Erythroblast (primary cell): ENCODE results near the gene ADNP.

Experiments used
- GATA1 ChIP-seq: IDR thresholded peaks from 2 replicates; pipeline ENCODE4 v1.6.1; 2011; ENCODE audit warnings: low read depth, mild to moderate bottlenecking, control low read depth, low read length, moderate library complexity
- POLR2A ChIP-seq: IDR thresholded peaks from 2 replicates; pipeline ENCODE4 v1.6.1; 2011; ENCODE audit warnings: mild to moderate bottlenecking, low read length

DNA sequence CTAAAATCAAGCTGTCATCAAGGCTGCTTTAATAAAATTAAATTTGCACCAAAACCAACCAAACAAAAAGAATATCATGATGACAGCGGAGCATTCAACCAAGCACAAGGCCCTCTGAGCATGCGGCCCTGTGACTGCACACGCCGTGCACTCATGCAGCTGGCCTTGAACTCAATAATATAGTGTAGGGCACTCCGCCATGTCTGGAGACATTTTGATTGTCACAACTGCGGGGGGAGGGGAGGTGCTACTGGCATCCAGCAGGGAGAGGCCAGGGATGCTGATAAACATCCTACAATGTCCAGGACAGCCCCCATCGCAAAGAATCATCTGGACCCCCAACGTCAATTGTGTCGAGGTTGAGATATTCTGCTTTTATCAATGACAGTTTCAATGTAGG, 37.1 kb upstream of the ADNP start:
- no peak for TF ChIP-seq POLR2A
- no peak for TF ChIP-seq GATA1
